GM10266 (cell line): ENCODE results near the gene FOLR1.
"Not testable (repeated sequence)": the region's sequence is repeated elsewhere in the genome, so short reads cannot be mapped to it uniquely, and the experiment has no call there.

ENCODE experiments used
- DNase-seq: peaks from one replicate; pipeline ENCODE4 v3.0.0; 2012; ENCODE audit errors: extremely low spot score
- CTCF ChIP-seq: IDR thresholded peaks from 2 replicates; pipeline ENCODE4 v1.5.1; 2012; ENCODE audit warnings: mild to moderate bottlenecking, low read depth; ENCODE audit not compliant: control insufficient read depth, insufficient read depth; ENCODE audit errors: missing control alignments

FOLR1 gene

DNA sequence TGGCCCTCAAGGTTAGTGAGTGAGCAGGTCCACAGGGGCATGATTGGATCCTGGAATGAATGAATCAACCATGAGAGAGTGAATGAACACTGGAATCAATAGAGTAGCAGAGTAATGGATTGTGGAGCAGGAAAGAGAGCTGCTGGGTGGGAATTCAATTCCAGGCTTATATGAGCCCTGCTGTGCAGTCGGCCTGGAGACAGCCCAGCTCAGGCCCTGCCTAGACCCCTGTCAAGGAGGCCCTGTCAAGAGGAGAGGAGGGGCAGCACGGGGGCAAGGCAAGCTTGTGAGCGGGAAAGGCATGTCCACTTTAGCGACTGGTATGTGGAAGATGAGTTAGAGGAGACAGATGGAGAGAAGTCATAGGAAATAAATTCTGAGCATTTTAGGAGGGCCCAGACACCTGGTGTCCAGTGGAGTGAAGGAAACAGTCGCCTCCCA is 1.3 kb upstream of the FOLR1 start:
- DNase-seq = no peak
- TF ChIP-seq CTCF = no peak

DNA sequence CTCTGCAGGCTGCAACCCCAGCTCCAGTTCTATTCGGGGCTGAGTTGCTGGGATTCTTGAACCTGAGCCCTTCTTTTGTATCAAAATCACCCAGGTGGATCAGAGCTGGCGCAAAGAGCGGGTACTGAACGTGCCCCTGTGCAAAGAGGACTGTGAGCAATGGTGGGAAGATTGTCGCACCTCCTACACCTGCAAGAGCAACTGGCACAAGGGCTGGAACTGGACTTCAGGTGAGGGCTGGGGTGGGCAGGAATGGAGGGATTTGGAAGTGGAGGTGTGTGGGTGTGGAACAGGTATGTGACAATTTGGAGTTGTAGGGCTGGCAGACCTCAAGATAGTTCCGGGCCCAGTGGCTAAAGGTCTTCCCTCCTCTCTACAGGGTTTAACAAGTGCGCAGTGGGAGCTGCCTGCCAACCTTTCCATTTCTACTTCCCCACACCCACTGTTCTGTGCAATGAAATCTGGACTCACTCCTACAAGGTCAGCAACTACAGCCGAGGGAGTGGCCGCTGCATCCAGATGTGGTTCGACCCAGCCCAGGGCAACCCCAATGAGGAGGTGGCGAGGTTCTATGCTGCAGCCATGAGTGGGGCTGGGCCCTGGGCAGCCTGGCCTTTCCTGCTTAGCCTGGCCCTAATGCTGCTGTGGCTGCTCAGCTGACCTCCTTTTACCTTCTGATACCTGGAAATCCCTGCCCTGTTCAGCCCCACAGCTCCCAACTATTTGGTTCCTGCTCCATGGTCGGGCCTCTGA is 3.8 kb downstream of the FOLR1 start:
- no peak for TF ChIP-seq CTCF
- DNase-seq = no peak

GRCh38 chr11:72201445-72201844 is 9.5 kb downstream of the FOLR1 start:
- DNase-seq = not testable (repeated sequence)

GRCh38 chr11:72202571-72202970 is 10.6 kb downstream of the FOLR1 start:
- no peak for DNase-seq
- TF ChIP-seq CTCF = no peak

- TF ChIP-seq CTCF = no peak
- DNase-seq = no peak
Measured at GRCh38 chr11:72203163-72203562, 11.2 kb downstream of the FOLR1 start.

DNA sequence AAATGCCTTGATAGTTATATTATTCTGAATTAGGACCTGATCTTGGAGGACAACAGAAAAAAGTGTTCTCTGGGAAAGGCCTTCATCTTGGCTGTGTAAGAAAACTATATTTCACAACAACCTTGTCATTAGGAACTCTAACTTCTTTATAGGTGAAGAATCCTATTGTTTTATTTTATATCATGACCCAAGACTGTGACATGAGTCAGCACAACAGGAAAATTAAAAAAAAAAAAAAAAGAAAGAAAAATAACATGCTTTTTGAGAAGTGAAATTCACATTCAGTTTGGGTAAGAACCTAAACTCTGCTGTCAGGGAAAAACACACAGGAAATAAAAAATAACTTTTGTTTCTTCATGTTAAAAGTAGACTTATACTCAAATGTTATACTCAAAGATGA is 12.9 kb downstream of the FOLR1 start:
- DNase-seq = no peak
- no peak for TF ChIP-seq CTCF

- DNase-seq = not testable (repeated sequence)
Measured at GRCh38 chr11:72206794-72207193, 14.9 kb downstream of the FOLR1 start.

- TF ChIP-seq CTCF = no peak
- DNase-seq = no peak
Measured at GRCh38 chr11:72208281-72208680, 16.3 kb downstream of the FOLR1 start.
